ENCODE measurements around the gene UCK1. TPM values are rescaled to one million over a fixed set of nuclear protein-coding genes. Genes with fewer than 3 reads are reported as not detected.

Gene UCK1
- total and polyA plus RNA-seq, 4 donors: 17.6 to 28.6 (median 25.1) TPM

DNA sequence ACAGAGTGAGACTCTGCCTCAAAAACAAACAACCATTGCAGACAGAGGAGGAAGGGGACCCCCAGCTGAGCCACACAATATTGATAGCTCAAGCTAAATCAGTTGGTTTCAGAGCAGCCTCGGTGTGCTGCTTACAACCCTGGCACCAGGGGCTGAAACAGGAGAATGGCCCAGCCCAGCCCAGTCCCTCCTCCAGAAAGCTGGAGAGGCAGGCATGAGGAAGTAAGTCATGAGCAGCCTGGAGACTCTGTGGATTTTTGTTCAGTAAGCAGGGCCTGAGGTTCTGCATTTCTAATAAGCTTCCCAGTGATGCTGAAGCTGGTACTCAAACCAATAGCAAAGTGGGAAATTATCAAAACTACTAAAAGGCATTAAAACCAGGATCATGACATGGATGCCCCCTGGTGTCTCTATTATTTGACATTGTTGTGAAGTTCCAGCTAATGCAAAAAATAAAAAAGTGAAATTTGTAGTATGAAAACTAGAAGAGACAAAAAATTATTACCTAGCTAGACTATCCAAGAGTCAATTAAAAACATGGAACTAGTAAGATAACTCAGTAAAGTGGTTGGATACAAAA is 28.4 kb upstream of the UCK1 start:
- no peak for DNase-seq
- H3K4me1 ChIP-seq (ENCODE audit: control insufficient read depth in 5 of 5, insufficient read depth in 5 of 5, low read length in 5 of 5): peaks cover 0 to 2% (median 0%) of the 10 kb centered on the region in 5 donors
- H3K9me3 ChIP-seq (ENCODE audit: control insufficient read depth in 4 of 4, insufficient read depth in 3 of 4, low read length in 3 of 4): peaks cover 0 to 5% (median 0%) of the 10 kb centered on the region in 4 donors
- H3K4me3 ChIP-seq: no peak overlapping the region
- ATAC-seq (ENCODE audit: insufficient read depth, low FRiP score): no peak
- H3K27me3 ChIP-seq (ENCODE audit: control insufficient read depth in 3 of 3, insufficient read depth in 3 of 3, low read length in 2 of 3): peaks cover 0 to 8% (median 4%) of the 10 kb centered on the region in 3 donors
- TF ChIP-seq, protein P1, sequence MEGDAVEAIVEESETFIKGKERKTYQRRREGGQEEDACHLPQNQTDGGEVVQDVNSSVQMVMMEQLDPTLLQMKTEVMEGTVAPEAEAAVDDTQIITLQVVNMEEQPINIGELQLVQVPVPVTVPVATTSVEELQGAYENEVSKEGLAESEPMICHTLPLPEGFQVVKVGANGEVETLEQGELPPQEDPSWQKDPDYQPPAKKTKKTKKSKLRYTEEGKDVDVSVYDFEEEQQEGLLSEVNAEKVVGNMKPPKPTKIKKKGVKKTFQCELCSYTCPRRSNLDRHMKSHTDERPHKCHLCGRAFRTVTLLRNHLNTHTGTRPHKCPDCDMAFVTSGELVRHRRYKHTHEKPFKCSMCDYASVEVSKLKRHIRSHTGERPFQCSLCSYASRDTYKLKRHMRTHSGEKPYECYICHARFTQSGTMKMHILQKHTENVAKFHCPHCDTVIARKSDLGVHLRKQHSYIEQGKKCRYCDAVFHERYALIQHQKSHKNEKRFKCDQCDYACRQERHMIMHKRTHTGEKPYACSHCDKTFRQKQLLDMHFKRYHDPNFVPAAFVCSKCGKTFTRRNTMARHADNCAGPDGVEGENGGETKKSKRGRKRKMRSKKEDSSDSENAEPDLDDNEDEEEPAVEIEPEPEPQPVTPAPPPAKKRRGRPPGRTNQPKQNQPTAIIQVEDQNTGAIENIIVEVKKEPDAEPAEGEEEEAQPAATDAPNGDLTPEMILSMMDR (IDR thresholded peaks at IDR 0.05; ENCODE audit: control extremely low read depth, extremely low read depth): no peak
- H3K9ac ChIP-seq (ENCODE audit: insufficient read depth in 1 of 2, low read length in 2 of 2): no peak overlapping the region
- peaks cover 0 to 3% (median 0%) of the 10 kb centered on the region in 4 donors for H3K36me3 ChIP-seq (ENCODE audit: control insufficient read depth in 4 of 4, insufficient read depth in 4 of 4, low read length in 4 of 4)
- 61 to 71% methylated on average over 1 of the region's 1 CpG for WGBS, 2 donors
- H3K27ac ChIP-seq (ENCODE audit: low read depth in 1 of 2, low read length in 1 of 2): no peak overlapping the region

DNA sequence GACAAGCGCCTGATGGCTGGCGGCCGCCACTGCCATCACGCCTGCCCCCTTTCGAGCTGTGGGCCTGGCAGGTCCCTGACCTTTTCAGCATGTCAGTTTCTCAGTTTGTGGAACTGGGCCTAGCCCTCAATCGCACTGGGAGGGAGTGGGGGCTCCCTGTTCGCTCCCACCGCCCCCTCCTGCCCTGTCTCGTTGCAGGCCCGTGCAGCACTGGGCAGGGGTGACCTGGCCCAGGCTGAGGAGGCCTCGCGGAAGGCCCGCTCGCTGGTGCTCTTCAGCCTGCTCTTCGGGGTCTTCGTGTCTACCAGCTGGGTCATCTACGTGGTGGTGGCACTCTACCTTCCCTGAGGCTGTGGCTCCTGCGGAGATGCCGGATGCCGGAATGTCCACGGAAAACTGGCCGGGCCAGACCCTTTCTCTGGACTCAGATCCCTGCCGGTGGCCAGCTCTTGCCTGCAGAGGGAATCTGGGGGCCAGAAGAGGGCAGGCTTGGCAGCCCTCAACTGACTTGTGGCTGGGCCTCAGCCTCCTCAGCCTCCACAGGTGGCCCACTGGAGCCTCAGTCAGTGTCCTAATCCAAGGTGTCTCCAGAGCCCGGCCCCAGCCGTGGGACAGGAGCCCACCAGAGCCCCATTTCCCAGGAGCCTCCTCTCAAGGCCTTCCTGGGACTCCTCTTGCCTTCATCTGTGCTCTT is 26.9 kb upstream of the UCK1 start:
- Histone ChIP-seq H3K27me3 (ENCODE audit: control insufficient read depth in 3 of 3, insufficient read depth in 3 of 3, low read length in 2 of 3) (peaks cover 0 to 14% (median 13%) of the 10 kb centered on the region in 3 donors), H3K4me1 (ENCODE audit: control insufficient read depth in 5 of 5, insufficient read depth in 5 of 5, low read length in 5 of 5) (peaks cover 0 to 4% (median 0%) of the 10 kb centered on the region in 5 donors), H3K36me3 (ENCODE audit: control insufficient read depth in 4 of 4, insufficient read depth in 4 of 4, low read length in 4 of 4) (peaks cover 0 to 3% (median 0%) of the 10 kb centered on the region in 4 donors), H3K9ac (ENCODE audit: insufficient read depth in 1 of 2, low read length in 2 of 2) (no peak overlapping the region), H3K27ac (ENCODE audit: low read depth in 1 of 2, low read length in 1 of 2) (no peak overlapping the region), H3K9me3 (ENCODE audit: control insufficient read depth in 4 of 4, insufficient read depth in 3 of 4, low read length in 3 of 4) (peaks cover 0 to 5% (median 0%) of the 10 kb centered on the region in 4 donors), H3K4me3 (no peak overlapping the region)
- no peak for DNase-seq
- TF ChIP-seq, protein P1 (IDR thresholded peaks at IDR 0.05; ENCODE audit: control extremely low read depth, extremely low read depth): no peak
- no peak for ATAC-seq (ENCODE audit: insufficient read depth, low FRiP score)
- WGBS, 2 donors: 93 to 94% methylated on average over 25 of the region's 25 CpGs

DNA sequence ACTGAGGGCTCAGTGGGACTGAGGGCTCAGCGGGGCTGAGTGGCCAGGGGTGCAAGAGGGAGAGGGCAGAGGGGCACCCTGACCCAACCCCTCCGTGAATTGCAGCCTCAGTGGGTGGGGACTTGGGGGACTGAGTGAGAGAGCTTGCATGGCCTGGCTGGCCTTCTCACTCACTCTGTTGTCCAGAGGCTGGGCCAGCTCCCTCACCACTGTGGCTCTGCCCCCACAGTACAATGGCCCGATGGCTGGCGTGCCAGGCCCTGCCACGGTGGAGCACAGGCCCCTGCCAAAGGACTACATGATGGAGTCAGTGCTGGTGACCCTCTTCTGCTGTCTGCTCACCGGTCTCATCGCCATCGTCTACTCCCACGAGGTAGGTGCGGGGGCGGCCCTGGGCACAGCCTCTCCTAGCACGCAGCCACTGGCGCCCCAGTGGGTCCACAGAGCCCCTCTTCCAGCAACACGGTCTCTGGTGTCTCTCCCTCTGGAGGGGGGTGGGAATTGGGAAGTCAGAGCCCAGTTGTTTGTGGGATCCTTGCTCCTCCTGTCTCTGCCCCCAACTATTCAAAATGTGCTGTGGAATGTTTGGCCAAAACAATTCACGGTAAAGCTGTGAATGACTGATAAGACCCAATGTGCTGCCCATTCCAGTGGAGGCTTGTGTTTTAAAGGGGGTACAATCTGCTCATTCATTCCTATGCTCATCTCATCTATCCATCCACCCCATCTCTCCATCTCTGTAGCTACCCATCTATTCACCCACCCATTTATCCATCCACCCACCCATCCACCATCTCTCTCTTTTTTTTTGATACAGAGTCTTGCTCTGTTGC is 25.0 kb upstream of the UCK1 start:
- Histone ChIP-seq H3K9me3 (ENCODE audit: control insufficient read depth in 4 of 4, insufficient read depth in 3 of 4, low read length in 3 of 4) (no peaks in the 10 kb centered on the region), H3K4me1 (ENCODE audit: control insufficient read depth in 5 of 5, insufficient read depth in 5 of 5, low read length in 5 of 5) (peaks cover 0 to 4% (median 0%) of the 10 kb centered on the region in 5 donors), H3K9ac (ENCODE audit: insufficient read depth in 1 of 2, low read length in 2 of 2) (no peak overlapping the region), H3K36me3 (ENCODE audit: control insufficient read depth in 4 of 4, insufficient read depth in 4 of 4, low read length in 4 of 4) (peaks cover 0 to 3% (median 0%) of the 10 kb centered on the region in 4 donors), H3K4me3 (no peak overlapping the region), H3K27me3 (ENCODE audit: control insufficient read depth in 3 of 3, insufficient read depth in 3 of 3, low read length in 2 of 3) (peaks cover 0 to 14% (median 13%) of the 10 kb centered on the region in 3 donors), H3K27ac (ENCODE audit: low read depth in 1 of 2, low read length in 1 of 2) (no peak overlapping the region)
- ATAC-seq (ENCODE audit: insufficient read depth, low FRiP score): no peak
- 86 to 89% methylated on average over 14 to 15 of the region's 15 CpGs for WGBS, 2 donors
- no peak for DNase-seq
- TF ChIP-seq, protein P1 (IDR thresholded peaks at IDR 0.05; ENCODE audit: control extremely low read depth, extremely low read depth): no peak
